GM18505 (cell line): Measurements from ENCODE around the gene CCDC188.

Experiments
- ATAC-seq: cut with Tn5 transposase; IDR thresholded peaks from one replicate; pipeline ENCODE4 v1.9.1; 2021; ENCODE audit not compliant: unreplicated experiment
- POLR2A ChIP-seq: IDR thresholded peaks from 4 replicates; pipeline ENCODE4 v1.6.1; 2011; ENCODE audit warnings: borderline replicate concordance; ENCODE audit not compliant: insufficient read depth, insufficient read length; ENCODE audit errors: extremely low read depth

Gene CCDC188

DNA sequence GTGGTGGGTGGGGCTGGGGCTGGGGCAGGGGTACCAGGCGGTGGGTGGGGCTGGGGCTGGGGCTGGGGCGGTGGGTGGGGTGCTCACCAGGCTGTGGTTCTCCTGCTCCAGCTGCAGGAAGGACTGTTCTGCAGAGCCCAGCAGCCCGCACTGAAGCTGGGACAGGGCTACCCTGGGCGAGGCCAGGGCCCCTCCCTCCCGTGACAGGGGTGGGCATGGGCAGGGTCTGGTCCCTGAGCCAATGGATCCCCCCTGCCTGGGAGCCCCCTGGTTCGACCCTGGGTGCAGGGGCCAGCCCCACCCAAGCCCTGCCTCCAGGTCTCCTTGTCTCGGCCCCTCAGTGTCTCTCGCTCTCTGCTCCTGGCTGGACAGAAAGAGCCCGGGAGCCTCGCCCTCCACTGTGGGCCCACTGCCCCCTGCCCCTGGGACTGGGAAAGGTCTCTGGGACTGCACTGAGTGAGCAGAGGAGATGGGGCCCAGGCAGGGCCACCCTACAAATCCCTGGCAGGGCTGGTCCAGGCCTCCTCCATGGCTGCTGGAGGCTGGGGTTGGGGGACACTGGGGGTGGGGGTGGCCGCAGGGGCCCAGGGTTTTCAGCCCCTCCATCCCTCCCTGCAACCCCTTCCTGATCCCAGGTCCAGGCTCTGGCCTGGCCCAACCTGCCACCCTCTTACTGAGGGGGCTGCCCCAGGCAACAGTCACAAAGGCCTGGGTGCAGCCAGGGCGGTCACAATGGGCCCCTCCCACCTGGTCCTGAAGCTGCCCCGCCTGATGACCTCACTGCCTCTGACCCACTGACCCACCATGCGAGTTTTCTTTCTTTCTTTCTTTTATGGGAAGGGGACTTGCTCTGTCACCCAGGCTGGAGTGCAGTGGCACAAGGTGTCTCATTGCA lies at the start of gene CCDC188:
Gene CCDC188, minus strand, starts transcription at position 675 of the 895 bp plus-strand sequence. Its CDS starts 69 bp downstream, at position 606.
- ATAC-seq: no peak
- no peak for TF ChIP-seq POLR2A

DNA sequence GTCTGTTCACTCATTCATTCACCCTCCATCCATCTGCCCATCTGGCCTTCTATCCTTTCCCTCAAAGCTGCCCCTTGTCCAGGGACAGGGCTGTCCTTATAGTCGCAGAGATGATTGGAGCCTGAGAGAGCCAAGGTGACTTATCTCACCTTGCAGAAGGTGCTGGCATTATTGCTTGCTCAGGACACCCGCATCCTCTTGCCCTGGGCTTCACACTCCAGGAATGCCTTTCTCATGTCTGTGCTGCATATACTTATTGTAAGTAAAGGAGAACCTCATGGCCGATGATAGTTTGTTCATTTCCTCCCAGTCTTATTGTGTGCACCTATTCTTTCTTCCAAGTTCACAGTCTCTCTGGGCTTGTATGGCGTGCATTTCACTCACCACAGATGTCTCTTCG lies 49.1 kb upstream of the CCDC188 start:
- no peak for ATAC-seq
- no peak for TF ChIP-seq POLR2A

DNA sequence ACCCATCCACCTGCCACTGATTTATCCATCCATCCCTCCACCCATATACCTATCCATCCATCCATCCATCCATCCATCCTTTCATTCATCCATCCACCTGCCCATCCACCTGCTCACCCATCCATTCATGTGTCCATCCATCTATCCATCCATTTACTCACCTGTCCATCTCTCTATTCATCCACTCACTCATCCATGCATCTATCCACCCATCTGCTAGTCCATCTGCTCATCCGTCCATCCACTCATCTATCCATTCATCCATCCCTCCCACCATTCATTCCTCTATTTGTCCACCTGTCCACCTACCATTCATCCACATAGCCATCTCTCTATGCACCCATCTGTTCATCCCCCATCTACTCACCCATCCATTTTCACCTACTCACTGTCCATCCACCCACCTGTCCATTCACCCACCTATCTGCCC lies 48.6 kb upstream of the CCDC188 start:
- TF ChIP-seq POLR2A: no peak
- no peak for ATAC-seq

DNA sequence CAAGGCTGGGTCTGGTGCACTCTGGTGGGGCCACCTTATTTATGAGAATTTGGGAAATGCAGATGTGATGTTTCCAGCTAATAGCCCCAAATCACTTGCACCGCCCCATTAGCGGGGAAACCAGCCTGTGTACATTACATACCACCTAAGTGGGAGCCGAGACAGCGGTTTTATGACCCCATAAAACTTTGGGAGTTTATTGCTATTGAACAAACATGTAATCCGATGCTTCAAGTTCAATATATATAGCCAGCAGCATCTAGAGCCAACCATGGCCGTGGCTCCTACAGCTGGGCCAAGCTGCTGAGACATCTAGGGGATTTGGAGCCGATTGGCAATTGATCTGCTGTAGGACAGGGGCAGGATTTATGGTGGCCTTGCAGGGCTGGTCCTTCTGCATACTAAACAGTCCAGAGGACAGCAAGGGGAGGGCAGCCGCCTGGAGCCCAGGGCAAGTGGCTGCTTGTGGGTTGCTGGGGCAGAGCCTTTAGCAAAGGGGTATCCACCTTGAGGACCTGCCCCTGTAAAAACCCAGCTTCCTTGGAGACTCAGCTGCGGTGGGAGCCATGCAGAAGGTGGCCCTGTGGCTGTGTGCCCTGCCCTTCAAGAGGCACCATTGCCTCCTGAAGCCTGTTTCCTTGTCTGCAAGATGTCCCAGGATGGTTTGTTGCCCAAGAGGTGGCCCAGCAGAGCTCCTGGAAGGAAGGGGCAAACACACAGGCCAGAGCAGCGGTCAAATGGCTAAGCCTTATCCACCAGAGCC lies 47.9 kb upstream of the CCDC188 start:
- ATAC-seq: no peak
- no peak for TF ChIP-seq POLR2A

DNA sequence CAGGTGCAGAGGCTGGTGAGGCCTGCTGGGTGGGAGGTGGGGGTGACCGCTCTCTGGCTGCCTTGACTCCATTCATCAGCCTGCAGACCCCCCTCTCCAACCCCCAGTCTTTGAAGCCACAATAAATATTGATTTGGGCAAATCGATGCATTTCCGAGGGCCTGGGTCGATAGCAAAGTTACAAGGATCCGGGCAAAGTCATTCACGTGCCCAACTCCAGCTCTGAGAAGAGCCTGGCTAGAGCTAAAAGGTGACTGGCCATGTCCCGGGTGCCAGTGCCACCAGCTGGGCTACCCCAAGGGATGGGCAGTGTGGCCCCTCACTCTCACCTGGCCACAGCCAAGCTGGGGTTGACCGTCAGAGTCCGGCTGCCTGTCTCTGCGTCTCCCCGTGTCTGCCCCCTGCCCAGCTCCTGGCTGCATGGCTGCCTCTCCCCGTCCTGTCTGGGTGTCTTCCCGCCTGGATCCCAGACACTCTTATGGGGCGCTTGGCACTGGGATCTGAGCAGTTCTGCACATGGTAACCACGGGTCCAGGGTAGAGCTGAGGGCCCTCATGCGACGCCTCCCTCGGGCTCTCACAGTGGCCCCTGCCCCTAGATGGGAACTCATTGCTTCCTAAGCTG lies 46.7 kb upstream of the CCDC188 start:
- no peak for ATAC-seq
- no peak for TF ChIP-seq POLR2A

DNA sequence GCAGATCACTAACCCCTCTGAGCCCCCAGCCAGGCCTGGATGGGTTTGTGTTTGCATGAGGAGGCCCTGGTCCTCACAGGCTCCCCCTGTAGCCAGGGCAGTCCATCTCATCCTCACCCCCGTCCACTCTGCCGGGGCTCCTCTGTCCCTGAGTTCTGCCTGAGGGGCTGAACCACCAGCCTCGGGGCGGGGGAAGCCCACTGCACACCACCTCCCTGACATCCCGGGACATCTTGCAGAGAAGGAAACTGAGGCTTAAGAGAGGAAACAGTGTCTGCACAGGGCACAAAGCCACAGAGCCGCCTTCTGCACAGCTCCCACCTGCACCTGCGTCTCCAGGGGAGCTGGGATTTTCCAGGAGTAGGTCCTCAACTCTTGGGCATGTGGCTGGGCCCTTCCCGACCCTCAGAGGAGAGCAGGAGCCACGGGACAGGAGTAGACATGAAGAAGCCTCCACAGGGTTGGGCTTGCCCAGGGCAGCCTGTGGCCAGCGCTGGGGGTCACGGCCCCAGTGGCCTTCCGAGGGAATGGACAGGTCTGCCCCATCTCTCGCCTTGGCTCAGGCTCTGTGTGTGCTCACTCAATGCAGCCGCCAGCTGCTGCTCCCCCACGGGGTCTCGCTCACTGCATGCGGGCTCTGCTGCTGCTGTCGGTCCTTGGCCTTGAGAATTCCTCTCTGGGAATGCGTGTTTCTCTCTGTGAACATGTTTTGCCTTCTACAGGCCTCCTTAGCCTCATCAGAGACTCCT lies 45.4 kb upstream of the CCDC188 start:
- no peak for ATAC-seq
- TF ChIP-seq POLR2A: no peak

DNA sequence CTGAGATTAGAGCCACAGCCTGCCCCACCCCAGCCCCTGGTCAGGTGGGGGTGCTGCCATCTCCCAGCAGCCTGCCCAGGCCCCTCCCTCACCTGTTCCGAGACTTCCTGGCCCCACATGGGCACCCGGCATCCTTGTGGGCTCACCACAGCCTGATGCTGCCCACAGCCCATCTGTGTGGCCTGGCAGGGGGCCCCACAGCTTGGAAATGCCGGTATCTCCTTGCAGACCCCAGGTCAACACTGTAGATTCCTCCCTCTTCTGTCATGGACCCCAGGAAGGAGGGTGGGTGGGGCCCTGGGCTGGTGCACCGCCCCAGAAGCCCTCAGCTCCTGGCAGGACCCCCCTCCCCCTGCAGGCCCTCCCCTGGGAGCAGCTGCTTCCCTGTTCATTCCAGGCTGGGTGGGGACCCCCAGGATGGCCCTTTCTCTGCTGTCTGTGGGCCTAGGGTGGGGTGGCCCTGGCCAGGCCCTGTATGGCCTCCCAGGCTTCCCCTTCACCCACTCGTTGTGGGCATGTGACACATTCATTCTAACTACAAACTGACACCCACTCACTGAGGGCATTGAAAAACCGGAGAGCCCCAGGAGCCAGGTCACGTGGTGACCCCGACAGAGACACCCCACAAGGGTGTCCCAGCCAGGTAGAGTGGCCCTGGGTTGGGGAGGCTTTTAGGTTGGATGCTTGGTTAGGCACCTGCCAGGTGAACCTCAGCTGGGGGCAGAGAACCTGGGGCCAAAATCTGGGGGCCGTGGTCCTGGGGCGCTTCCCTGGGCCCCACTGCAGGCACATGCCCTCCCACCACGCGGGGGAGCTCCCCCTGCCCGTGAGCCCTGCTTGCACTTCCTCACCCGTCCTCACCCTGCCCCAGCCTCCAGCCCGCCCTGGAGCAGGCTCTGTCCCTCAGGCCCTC lies 44.1 kb upstream of the CCDC188 start:
- no peak for TF ChIP-seq POLR2A
- no peak for ATAC-seq

DNA sequence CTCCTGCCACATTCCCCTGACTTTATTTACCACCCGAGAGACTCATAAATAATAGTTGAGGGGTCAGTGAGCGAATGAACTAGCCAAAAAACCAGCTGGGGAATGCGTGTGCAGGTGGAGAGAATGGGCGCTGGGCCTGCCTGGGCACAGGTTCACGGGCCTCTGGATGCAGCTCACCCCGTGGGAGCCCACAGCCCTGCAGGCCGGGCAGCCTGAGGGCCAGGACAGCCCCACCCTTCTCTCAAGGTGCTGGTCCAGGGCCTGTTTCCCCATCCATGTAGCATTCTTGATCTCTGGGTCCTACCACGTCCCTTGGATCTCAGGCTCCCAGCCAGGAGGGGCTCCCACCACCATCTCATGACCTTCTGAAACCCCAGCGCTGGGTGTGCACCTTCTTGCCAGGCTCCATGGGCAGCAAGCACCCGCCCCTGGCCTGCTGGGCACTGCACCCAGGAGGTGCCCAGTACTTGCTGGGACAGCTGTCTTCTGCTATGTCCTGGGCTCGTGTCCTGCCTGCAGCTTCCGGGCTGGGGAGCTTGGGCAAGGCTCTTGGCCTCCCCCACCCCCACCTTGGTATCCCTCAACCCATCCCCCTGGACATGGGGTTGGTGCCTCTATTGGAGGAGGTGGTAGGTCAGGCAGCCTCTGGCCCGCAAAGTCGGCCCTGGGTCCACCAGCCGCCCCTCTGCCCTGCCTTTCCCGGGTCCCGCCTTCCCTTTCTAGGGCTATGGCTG lies 43.1 kb upstream of the CCDC188 start:
- no peak for TF ChIP-seq POLR2A
- no peak for ATAC-seq

DNA sequence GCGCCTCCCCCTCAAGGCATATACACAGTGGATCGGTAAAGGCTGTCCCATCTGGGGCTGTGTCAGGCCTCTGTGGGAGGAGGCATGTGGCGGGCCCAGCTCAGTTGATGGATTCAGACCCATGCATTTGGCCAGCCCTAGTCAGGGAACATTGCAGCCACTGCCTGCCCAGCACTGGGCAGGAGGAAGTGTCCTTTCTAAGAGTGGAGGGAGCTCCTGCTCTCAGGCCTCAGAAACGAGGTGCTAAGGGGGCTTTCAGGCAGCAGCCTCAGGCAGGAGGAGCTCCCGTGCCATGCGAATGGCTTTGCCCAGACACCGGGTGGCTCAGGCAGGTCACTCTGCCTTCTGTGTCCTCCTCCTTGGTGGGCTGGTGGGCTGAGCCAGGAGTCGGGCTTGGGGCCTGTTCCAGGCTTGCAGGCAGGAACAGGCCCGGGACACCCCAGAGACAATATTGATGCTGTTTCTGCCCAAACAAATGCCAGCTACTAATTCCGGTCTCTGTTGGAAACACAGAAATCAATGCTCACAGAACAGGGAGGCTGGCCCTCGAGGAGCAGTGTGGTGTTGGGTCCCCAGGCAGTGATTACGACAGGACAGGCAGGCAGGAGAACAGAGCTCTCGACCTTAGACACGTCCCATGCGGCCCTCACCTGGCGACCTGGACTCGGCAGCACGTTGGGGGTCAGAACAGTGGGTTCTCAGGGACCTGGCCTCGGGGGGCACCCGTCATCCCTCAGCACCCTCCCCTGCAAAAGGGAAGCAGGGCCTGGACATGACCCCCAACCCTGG lies 42.3 kb upstream of the CCDC188 start:
- no peak for ATAC-seq
- TF ChIP-seq POLR2A: no peak

DNA sequence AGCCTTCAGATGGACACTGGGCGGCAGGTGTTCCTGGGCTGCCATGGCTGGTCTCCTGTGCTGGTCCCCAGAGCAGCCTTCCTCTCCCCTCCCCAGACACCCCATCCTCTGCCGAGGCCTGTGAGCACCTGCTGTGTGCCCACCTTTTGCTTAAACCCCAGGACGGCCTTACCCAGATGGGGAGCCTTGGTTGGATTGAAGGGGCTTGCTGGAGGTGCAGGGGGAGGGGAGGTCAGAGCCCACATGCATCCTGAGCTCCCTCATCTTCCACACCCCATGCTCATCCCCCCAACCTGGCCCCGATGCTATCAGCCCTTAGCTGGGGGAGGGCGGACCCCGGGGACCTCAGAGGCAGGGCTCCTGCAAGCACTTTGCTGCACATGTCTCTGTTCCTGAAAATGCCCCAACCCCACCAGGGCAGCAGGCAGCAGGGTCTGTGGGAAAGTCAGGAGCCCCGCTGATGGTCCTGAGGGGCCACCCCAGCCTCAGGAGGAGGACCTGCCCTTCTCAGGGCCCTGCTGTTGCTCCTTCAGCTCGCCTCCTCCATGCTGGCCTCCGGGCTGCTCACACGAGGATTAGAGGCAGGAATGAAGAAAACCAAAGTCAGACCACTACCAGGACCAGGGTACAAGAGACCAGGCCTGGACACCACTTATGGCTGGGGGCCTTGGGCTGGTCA lies 41.6 kb upstream of the CCDC188 start:
- TF ChIP-seq POLR2A: no peak
- ATAC-seq: no peak
